MM.1S (cell line): ENCODE measurements around the gene MAP2K2.

ENCODE experiments used
- DNase-seq: peaks from one replicate; pipeline ENCODE4 v3.0.0-alpha.2; 2015
- H2AFZ ChIP-seq: fragments of 300-600 bp; sonication (generic); 2 replicates; pipeline ENCODE4 v1.6.0; 2016; ENCODE audit warnings: antibody characterized with exemption, low read length
- H3F3A ChIP-seq: fragments of 300-600 bp; sonication (generic); 2 replicates; pipeline ENCODE4 v1.6.1; 2016; ENCODE audit warnings: mild to moderate bottlenecking, antibody characterized with exemption, low read length, moderate library complexity, mixed read lengths; ENCODE audit not compliant: insufficient read depth
- H3K27ac ChIP-seq: fragments of 300-600 bp; sonication (generic); 2 replicates; pipeline ENCODE4 v1.5.1; 2016; ENCODE audit warnings: mild to moderate bottlenecking, low read length
- H3K27me3 ChIP-seq: fragments of 300-600 bp; sonication (generic); replicated peaks from 2 replicates; pipeline ENCODE4 v1.6.0; 2016; ENCODE audit warnings: low read length; ENCODE audit not compliant: insufficient read depth
- H3K36me3 ChIP-seq: fragments of 300-600 bp; sonication (generic); replicated peaks from 2 replicates; pipeline ENCODE4 v1.6.1; 2016; ENCODE audit warnings: mild to moderate bottlenecking, low read length, mixed read lengths; ENCODE audit not compliant: insufficient read depth
- H3K4me1 ChIP-seq: fragments of 300-600 bp; sonication (generic); 2 replicates; pipeline ENCODE4 v1.6.1; 2016; ENCODE audit warnings: low read length, mixed read lengths
- H3K4me2 ChIP-seq: fragments of 300-600 bp; sonication (generic); 2 replicates; pipeline ENCODE4 v1.6.0; 2016; ENCODE audit warnings: low read depth, low read length
- H3K4me3 ChIP-seq: fragments of 300-600 bp; sonication (generic); 2 replicates; pipeline ENCODE4 v1.5.1; 2016; ENCODE audit warnings: low read length, mixed read lengths
- H3K79me2 ChIP-seq: fragments of 300-600 bp; sonication (generic); 2 replicates; pipeline ENCODE4 v1.6.1; 2016; ENCODE audit warnings: mixed run types, low read length, mixed read lengths
- H3K9ac ChIP-seq: fragments of 300-600 bp; sonication (generic); 2 replicates; pipeline ENCODE4 v1.6.1; 2016; ENCODE audit warnings: low read length, mixed read lengths
- H3K9me2 ChIP-seq: fragments of 300-600 bp; sonication (generic); replicated peaks from 2 replicates; pipeline ENCODE4 v1.6.1; 2016; ENCODE audit warnings: mild to moderate bottlenecking, low read length, mixed read lengths; ENCODE audit not compliant: insufficient read depth
- H3K9me3 ChIP-seq: fragments of 300-600 bp; sonication (generic); replicated peaks from 2 replicates; pipeline ENCODE4 v1.6.1; 2016; ENCODE audit warnings: mild to moderate bottlenecking, low read length, mixed read lengths; ENCODE audit not compliant: insufficient read depth
- H4K20me1 ChIP-seq: fragments of 300-600 bp; sonication (generic); 2 replicates; pipeline ENCODE4 v1.6.1; 2016; ENCODE audit warnings: mild to moderate bottlenecking, low read length, moderate library complexity, mixed read lengths; ENCODE audit not compliant: insufficient read depth
- EZH2 ChIP-seq: fragments of 300-600 bp; sonication (generic); optimal IDR thresholded peaks from 2 replicates; pipeline ENCODE3; 2017; ENCODE audit warnings: low read depth, mild to moderate bottlenecking, antibody characterized with exemption, low read length, mixed read lengths
- EZH2phosphoT487 ChIP-seq: fragments of 300-600 bp; sonication (generic); IDR thresholded peaks from 2 replicates; pipeline ENCODE4 v1.6.1; 2018; ENCODE audit warnings: antibody characterized with exemption, low read length
- TF ChIP-seq, protein P1 (sequence below): fragments of 300-600 bp; sonication (generic); IDR thresholded peaks from 2 replicates; pipeline ENCODE4 v1.5.1; 2016; ENCODE audit warnings: antibody characterized with exemption, low read length, mixed read lengths

MAP2K2 gene

GRCh38 chr19:4064149-4064495 lies 59.8 kb downstream of the MAP2K2 start:
- peak overlapping the region; percentile 86 for H3K4me3 ChIP-seq
- H3K36me3 ChIP-seq: no peaks in the 10 kb centered on the region
- peaks cover 19% of the 10 kb centered on the region for H3K27me3 ChIP-seq
- no peak for DNase-seq
- H2AFZ ChIP-seq: no peak overlapping the region
- no peak for TF ChIP-seq EZH2phosphoT487
- TF ChIP-seq EZH2: no peak
- TF ChIP-seq, protein P1, sequence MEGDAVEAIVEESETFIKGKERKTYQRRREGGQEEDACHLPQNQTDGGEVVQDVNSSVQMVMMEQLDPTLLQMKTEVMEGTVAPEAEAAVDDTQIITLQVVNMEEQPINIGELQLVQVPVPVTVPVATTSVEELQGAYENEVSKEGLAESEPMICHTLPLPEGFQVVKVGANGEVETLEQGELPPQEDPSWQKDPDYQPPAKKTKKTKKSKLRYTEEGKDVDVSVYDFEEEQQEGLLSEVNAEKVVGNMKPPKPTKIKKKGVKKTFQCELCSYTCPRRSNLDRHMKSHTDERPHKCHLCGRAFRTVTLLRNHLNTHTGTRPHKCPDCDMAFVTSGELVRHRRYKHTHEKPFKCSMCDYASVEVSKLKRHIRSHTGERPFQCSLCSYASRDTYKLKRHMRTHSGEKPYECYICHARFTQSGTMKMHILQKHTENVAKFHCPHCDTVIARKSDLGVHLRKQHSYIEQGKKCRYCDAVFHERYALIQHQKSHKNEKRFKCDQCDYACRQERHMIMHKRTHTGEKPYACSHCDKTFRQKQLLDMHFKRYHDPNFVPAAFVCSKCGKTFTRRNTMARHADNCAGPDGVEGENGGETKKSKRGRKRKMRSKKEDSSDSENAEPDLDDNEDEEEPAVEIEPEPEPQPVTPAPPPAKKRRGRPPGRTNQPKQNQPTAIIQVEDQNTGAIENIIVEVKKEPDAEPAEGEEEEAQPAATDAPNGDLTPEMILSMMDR: no peak
- H3K27ac ChIP-seq: no peak overlapping the region; the same call in 1 of the 2 replicates
- peaks cover 60% of the 10 kb centered on the region for H3K79me2 ChIP-seq
- peaks cover 7% of the 10 kb centered on the region for H3F3A ChIP-seq
- peaks cover 42% of the 10 kb centered on the region for H4K20me1 ChIP-seq
- H3K9me3 ChIP-seq: no peaks in the 10 kb centered on the region
- peaks cover 10% of the 10 kb centered on the region for H3K4me1 ChIP-seq
- peak overlapping the region; percentile 84 for H3K9ac ChIP-seq
- no peaks in the 10 kb centered on the region for H3K9me2 ChIP-seq
- peak overlapping the region; percentile 97 for H3K4me2 ChIP-seq

DNA sequence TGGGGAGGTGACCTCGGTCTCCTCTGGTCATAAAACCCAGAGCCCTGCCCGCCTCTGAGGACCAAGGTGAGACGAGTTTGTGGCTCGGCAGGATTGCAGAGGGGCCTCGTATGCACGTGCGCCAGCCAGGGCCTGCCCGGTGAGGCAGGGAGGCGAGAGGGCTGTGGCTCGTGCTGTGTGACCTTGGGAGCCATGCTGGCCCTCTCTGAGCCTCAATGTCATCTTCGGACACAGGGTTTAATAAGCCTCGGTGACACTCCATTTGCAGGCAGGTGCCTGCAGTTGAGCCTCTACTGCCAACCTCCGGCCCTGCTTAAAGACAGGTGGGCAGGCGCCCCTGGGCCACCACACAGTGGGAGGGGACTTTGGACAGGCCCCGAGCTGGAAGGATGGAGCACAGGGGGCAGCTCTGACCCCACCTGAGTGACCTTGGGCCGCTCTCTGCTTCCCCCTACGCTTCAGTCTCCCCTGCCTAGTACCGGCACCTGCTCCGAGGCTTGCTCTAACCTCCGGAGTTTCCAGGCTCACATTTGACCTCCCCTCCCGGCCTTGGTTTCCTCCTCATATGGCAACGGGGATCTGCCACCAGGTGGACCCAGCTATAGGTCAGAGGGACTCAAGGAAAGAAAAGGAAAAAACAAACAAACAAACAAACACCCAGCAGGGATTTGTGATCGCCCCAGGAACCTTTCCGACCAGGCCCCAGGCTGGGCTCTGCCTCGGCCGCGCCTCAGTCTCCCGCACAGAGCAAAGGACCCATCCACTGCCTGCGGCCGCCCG lies 60.4 kb downstream of the MAP2K2 start:
- no peak for DNase-seq
- Histone ChIP-seq H3K27ac (no peak overlapping the region; the same call in 1 of the 2 replicates), H3K4me1 (peaks cover 10% of the 10 kb centered on the region), H3K79me2 (peaks cover 66% of the 10 kb centered on the region), H2AFZ (no peak overlapping the region), H3K4me2 (peak overlapping the region; percentile 97), H3K9me2 (no peaks in the 10 kb centered on the region), H3F3A (peaks cover 7% of the 10 kb centered on the region), H4K20me1 (peaks cover 48% of the 10 kb centered on the region), H3K36me3 (no peaks in the 10 kb centered on the region), H3K27me3 (peaks cover 14% of the 10 kb centered on the region), H3K4me3 (peak overlapping the region; percentile 86), H3K9me3 (no peaks in the 10 kb centered on the region), H3K9ac (peak overlapping the region; percentile 84)
- TF ChIP-seq EZH2: no peak

DNA sequence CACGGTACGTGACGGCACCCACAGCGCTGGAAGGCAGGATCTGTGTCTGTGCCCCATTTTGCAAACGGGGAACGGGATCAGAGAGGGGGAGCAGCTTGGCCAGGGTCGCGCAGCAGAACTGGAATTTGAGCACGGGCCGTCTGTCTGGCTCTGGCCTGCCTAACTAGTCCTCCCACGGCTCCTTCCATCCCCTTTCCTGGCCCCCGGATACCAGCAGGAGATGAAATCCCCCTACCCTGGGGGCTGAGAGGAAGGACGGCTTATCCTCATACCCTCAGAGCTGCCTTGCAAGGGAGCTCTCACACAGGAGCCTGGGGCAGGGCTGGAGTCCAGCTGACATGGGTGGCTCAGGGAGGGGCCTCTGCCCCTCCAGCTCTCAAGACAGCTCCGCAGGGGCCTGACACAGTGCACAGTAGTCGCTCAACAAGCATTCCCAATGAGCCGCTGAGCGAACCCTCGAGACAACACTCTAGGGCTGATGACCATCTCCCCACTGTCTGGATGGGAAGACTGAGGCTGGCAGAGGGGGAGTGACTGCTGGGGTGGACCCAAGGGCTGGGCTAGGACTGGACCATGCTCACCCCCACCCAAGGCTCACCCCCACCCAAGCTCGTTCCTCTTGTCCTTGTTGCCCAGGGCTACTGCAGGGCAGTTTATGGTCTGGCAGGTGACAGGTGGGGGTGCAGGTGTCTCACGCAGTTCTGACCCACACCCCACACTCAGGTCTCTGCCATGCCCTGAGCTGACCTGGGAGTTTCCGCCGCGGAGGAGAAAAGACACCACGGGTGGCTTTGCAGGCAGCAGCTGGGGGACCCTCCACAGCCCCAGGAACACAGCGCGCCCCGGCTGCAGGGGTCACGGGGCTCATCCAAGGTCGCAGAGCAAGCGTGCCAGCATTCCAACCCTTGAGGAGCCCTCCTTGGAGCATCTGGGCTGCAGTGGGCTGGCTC lies 61.2 kb downstream of the MAP2K2 start:
- H3K9me2 ChIP-seq: no peaks in the 10 kb centered on the region
- no peaks in the 10 kb centered on the region for H3K36me3 ChIP-seq
- peaks cover 51% of the 10 kb centered on the region for H4K20me1 ChIP-seq
- H3K9me3 ChIP-seq: no peaks in the 10 kb centered on the region
- no peak overlapping the region for H3K4me3 ChIP-seq
- no peak for DNase-seq
- peaks cover 5% of the 10 kb centered on the region for H3K27me3 ChIP-seq
- no peak for TF ChIP-seq EZH2phosphoT487
- no peak for TF ChIP-seq EZH2
- TF ChIP-seq, protein P1: no peak
- H3K9ac ChIP-seq: no peak overlapping the region
- no peak overlapping the region for H3K27ac ChIP-seq
- H3K4me1 ChIP-seq: 0 out of 2 replicates have a peak, but pooled peaks cover 3% of the 10 kb centered on the region
- H3K4me2 ChIP-seq: peak overlapping the region; percentile 97; the same call in 1 of the 2 replicates
- no peaks in the 10 kb centered on the region for H3F3A ChIP-seq
- H3K79me2 ChIP-seq: peaks cover 74% of the 10 kb centered on the region
- H2AFZ ChIP-seq: no peak overlapping the region
